PC-9 (cell line): ENCODE measurements around the gene PON1.

ENCODE experiments used
- EZH2 ChIP-seq: fragments of 200-600 bp; sonication (generic); IDR thresholded peaks from 2 replicates; pipeline ENCODE4 v1.8.0; 2017; ENCODE audit warnings: antibody characterized with exemption, low read depth
- TF ChIP-seq, protein P1 (sequence below): fragments of 200-600 bp; sonication (generic); conservative IDR thresholded peaks from 2 replicates; pipeline ENCODE4 v1.6.1; 2017; ENCODE audit warnings: mixed run types, antibody characterized with exemption, mild to moderate bottlenecking, moderate library complexity

GRCh38 chr7:95264363-95264891 is 59.9 kb downstream of the PON1 start:
- TF ChIP-seq EZH2: no peak
- TF ChIP-seq, protein P1, sequence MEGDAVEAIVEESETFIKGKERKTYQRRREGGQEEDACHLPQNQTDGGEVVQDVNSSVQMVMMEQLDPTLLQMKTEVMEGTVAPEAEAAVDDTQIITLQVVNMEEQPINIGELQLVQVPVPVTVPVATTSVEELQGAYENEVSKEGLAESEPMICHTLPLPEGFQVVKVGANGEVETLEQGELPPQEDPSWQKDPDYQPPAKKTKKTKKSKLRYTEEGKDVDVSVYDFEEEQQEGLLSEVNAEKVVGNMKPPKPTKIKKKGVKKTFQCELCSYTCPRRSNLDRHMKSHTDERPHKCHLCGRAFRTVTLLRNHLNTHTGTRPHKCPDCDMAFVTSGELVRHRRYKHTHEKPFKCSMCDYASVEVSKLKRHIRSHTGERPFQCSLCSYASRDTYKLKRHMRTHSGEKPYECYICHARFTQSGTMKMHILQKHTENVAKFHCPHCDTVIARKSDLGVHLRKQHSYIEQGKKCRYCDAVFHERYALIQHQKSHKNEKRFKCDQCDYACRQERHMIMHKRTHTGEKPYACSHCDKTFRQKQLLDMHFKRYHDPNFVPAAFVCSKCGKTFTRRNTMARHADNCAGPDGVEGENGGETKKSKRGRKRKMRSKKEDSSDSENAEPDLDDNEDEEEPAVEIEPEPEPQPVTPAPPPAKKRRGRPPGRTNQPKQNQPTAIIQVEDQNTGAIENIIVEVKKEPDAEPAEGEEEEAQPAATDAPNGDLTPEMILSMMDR: no peak
